COLO668 (cell line): ENCODE measurements around the gene PLCH1.
A peak's percentile ranks its signal among the peaks of the same experiment; 100 is the strongest.

Experiments used
- DNase-seq: peaks from one replicate; lab custom pipeline; 2025; ENCODE audit not compliant: unreplicated experiment; lab: John Stamatoyannopoulos, UW

Gene PLCH1

GRCh38 chr3:155553780-155554179 lies 191.1 kb downstream of the PLCH1 start:
- DNase-seq: no peak

DNA sequence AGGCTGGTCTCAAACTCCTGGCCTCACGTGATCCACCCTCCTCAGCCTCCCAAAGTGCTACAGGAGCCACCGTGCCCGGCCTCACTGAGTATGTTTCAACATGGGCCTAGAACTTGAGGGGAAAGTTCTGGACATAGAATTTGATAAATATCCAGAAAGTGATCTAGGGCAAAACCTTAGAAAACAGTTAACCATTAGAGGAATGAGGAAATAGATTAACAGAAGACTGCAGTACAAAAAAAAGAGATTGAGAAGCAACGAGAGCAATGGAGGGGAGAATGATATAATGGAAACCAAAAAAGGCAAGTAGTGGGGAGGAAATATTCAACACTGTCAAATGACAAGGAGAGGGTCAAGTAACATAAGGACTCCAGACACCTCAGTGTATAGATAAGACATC lies 191.5 kb downstream of the PLCH1 start:
- no peak for DNase-seq

DNA sequence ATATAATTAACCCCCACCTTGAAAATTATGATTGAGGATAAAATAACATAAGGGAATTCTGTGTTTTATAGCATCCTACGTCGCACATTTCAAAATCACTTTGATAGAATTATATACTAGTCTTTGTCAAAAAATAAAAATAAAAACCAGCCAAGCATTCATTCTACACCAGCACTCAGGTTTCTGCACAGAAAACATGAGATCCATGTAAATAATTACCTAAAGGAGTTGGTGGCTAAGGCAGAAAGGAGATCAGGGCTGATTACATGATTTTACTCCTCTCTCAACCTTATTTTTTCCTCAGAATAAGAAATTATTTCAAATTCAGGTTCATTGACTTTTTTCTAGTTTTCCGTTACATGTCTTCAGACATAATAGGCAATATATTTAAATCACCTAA lies 194.5 kb downstream of the PLCH1 start:
- no peak for DNase-seq

DNA sequence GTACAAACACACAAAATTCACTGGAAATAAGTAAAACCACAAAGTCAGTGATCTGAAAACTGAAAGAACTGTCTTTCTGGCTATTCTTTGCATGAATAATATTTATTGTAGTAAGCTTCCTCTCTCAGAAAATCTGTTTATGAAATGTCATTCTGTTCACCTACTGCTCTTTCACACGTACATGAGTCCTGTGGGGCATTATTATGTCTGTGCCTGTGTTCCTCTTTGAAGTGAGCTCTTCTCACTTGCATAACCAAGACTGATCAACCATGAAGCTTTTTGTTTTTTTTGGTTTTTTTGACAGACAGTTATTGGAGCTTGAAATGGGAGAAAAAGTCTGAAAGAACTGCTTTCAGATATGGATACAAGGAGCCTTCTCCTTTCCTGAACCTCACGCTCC lies 195.8 kb downstream of the PLCH1 start:
- DNase-seq: no peak

- DNase-seq: no peak
These were observed 196.7 kb downstream of the PLCH1 start for GRCh38 chr3:155548195-155548594.

DNA sequence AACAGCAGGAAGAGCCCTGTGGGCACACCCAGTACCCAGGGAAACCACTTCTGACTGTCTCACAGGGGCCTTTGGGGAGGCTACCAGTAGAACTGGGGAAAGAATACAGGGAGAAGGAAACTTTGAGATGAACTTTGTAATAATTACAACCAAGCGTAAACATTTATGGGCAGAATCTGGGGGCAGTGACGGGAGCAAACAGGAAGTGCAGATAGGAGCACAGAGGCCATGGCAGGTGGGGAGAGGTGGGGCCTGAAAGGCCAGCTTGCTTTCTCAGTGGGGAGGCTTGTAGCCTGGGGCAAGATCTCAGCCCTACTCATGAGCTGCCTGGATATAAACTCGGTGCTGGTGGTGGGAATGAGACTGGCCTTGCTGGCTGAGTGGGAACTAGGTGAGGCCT lies 209.8 kb downstream of the PLCH1 start:
- DNase-seq: peak; percentile 5

- DNase-seq: no peak
These were observed 216.3 kb downstream of the PLCH1 start for GRCh38 chr3:155528579-155528978.

GRCh38 chr3:155525324-155525833 lies 219.5 kb downstream of the PLCH1 start:
- no peak for DNase-seq

- no peak for DNase-seq
These were observed 224.4 kb downstream of the PLCH1 start for GRCh38 chr3:155520463-155520862.

- DNase-seq: peak; percentile 48
These were observed 225.8 kb downstream of the PLCH1 start for GRCh38 chr3:155519078-155519477.

DNA sequence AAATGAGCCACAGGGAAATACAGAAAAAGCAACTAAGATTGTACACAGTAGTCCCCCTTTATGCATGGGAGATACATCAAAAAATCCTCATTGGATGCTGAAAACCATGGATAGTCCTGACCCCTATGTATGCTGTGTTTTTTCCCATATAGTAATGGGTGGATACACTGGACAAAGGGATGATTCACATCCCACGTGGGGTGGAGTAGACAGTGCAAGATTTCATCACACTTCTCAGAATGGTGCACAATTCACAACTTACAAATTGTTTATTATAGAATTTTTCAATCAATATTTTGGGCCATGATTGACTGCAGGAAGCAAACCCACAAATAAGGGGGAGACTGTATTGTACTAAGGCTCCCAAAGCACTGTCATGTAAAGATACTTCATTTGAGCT lies 227.0 kb downstream of the PLCH1 start:
- no peak for DNase-seq

DNA sequence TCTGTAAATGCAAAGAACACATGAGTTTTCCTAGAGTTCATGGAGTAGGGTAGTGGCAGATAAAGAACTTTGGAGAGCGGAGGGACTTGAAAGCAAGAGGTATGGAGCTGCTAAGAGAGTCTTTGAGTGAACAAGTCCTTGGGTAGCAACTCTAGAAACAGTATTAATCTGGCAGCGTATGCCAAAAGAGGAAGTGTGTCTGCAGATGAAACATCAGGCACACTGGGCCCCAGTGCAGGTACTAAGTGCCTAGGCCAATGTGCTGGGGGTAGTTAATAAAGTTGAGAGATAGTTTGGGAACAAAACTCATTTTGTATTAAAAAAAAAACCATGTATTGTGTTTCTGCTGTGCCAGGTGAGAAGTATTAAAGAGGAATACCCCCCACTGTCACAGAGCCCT lies 228.4 kb downstream of the PLCH1 start:
- DNase-seq: no peak

- DNase-seq: no peak
These were observed 232.0 kb downstream of the PLCH1 start for GRCh38 chr3:155512867-155513261.

- DNase-seq: no peak
These were observed 232.6 kb downstream of the PLCH1 start for GRCh38 chr3:155512175-155512866.

DNA sequence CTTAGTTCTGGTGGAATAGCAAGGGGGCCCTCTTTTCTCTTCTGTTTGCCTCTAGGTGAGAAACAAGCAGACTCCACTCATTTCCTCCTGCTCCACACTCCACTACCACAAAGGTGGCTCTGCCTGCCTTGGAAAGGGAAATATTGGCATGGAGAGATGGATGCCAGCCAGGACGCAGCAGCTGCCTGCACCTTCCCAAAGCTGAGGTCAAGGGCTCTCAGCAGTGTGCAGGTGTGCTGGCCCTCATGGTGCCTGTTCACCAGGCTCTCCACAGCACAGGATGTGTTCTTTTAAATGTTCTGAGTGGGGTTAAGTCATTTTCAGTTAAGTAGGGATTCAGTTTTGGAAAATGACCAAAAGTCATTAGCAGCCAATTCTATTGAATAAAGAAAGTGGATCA lies 240.2 kb downstream of the PLCH1 start:
- DNase-seq: peak; percentile 71

DNA sequence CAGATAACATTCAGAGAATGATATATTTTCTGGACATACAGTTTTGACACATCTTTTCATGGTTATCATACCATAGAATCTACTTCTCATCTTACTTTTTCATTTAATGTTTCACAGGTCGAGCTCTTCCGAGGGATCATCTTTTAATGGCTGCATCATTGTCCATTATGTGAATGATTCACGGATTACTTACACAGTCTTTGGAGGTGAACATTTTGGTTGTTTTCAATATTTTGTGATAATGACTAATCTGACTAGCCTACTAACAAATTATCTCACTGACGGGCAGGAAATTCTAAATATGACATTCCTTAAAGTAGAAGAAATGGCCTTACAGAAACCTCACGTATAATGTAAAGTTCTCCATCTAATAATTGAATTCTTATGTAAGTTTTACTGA lies 242.2 kb downstream of the PLCH1 start:
- no peak for DNase-seq

DNA sequence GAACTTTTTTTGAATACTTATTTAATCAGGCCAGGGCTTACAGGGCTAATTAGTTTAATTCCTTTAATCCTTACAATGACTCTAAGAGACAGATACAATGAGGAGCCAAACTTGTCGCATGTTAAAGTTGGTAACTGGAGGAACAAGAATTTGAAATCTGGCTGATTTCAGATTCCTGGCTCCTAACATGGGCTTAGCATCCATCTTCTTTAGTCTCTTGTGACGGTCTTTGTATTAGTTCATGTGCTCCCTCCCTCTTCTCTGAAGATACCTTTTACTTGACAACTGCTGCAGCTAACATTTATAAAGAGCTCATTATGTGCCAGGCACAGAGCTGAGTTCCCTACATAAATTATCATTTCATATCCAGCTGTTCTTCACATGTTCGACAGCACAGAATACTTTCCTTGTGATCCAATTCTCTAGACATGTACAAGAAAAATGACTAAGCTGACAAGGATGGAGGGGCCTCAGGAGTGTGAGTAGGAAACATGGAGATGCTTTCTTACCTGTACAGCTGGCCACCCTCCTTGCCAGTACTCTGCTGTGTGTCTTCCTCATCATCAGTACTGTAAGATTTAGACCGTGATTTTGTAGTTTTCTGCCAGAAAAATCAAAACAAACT lies 244.6 kb downstream of the PLCH1 start:
- DNase-seq: no peak

DNA sequence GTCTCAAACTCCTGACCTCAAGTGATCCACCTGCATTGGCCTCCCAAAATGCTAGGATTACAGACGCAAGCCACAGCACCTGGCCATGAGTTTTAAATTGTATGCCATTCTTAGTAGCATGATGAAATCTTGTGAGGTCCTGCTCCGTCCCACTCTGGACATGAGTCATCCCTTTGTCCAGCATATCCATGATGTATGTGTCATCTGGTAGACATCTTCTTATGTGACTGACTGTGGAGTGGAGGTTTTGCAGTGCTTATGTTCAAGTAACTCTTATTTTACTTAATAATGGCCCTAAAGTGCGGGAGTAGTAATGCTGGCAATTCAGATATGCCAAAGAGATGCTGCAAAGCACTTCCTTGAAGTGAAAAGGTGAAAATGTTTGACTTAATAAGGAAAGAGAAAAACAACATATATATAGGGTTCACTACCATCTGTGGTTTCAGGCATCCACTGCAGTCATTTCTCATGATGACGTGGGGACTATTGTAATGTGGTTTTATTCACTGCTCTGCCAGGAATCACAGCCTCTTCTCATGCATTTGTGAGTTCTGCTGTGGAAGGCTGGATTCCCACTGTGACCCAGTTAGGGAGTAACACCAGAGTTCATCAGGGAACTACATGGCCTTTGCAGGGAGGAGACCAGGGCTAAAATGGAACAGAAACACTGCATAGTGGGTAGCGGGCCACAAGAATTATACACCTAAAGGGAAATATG lies 246.8 kb downstream of the PLCH1 start:
- no peak for DNase-seq

GRCh38 chr3:155496206-155496605 lies 248.7 kb downstream of the PLCH1 start:
- no peak for DNase-seq

DNA sequence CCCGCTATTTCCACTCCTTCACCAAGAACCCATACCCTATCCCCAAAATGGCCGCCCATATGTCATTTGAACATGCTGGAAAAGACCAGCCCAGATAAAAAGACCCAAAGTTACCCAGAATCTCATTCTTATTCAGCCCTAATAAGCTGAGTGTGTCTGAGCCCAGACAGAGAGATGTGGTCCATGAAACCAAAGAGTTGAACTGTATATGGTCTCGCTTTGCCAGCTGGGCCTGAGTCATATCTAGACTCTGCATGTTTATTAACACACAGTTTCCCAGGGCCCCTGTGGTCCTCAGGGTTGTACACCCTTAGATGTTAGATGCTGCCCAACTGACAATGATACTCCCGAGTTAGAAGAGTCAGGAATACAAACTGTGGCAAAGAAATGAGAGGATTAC lies 249.5 kb downstream of the PLCH1 start:
- no peak for DNase-seq

- no peak for DNase-seq
These were observed 250.5 kb downstream of the PLCH1 start for GRCh38 chr3:155494332-155494731.

- no peak for DNase-seq
These were observed 252.0 kb downstream of the PLCH1 start for GRCh38 chr3:155492841-155493240.
